ENCODE measurements around the gene EED.

The EED gene

DNA sequence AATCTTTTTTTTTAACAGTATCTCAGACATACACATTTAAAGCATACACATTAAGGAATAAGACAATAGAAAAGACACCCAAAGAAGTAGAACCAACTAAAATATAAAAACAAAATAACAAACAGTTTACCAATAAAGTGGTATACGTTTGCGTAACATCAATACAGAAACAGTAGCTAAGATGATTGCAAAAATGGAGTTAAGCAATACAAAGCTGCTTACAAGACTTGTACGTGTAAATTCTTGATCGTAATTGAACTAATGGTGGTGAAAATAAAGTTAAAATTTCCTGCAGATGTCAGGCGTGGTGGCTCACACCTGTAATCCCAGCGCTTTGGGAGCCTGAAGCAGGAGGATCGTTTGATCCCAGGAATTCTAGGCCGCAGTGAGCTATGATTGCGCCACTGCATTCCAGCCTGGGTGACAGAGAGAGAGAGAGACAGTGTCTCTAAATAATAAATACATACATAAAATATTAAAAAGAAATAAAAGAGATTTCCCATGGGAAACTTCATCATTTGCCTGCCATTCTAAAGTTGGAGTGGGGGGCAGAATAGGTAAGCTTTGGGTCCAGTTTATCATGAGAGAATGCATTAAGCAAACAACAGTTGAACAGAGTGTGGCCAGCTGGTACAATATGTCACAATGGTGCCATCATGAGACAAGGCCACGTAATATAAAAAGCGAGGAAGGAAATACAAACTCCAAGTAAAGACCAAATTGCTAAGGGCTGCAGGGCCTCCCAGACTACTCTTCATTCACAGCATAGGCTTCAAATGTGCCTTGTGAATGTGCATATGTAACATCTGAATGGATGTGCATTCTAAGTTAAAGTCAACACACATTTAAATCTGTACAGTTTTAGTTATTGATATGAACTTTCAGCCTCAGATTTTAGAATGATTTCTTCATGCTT, 38.9 kb upstream of the EED start:
- H3K27ac ChIP-seq: no peak overlapping the region
- H3K36me3 ChIP-seq: no peaks in the 10 kb centered on the region
- H3K27me3 ChIP-seq: no peaks in the 10 kb centered on the region
- no peak overlapping the region for H3K4me3 ChIP-seq
- TF ChIP-seq, protein P1, sequence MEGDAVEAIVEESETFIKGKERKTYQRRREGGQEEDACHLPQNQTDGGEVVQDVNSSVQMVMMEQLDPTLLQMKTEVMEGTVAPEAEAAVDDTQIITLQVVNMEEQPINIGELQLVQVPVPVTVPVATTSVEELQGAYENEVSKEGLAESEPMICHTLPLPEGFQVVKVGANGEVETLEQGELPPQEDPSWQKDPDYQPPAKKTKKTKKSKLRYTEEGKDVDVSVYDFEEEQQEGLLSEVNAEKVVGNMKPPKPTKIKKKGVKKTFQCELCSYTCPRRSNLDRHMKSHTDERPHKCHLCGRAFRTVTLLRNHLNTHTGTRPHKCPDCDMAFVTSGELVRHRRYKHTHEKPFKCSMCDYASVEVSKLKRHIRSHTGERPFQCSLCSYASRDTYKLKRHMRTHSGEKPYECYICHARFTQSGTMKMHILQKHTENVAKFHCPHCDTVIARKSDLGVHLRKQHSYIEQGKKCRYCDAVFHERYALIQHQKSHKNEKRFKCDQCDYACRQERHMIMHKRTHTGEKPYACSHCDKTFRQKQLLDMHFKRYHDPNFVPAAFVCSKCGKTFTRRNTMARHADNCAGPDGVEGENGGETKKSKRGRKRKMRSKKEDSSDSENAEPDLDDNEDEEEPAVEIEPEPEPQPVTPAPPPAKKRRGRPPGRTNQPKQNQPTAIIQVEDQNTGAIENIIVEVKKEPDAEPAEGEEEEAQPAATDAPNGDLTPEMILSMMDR (IDR thresholded peaks at IDR 0.05): no peak
- DNase-seq: no peak
- H3K9me3 ChIP-seq: no peaks in the 10 kb centered on the region
- intact Hi-C loops (cut with DNase I; ENCODE audit: low total_unique reads): no loop called here
- peaks cover 0 to 12% (median 3%) of the 10 kb centered on the region in 4 donors for H3K4me1 ChIP-seq

DNA sequence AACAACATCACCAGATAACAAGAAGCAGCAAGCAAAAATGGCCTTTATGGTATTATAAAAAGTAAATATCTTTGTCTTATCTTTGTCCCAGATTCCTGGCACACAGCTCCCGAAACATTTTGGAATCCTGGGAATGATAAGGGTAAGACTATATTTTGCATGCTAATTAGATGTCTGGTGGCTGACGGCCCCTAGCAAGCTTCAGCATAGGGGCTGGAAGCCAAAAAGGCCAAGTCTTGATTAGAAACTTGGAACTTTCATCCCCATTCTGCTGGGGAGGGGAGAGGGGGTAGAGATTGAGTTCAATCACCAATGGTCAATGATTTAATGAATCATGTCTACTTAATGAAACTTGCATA, 38.2 kb upstream of the EED start:
- no peaks in the 10 kb centered on the region for H3K36me3 ChIP-seq
- H3K4me3 ChIP-seq: no peak overlapping the region
- no peaks in the 10 kb centered on the region for H3K9me3 ChIP-seq
- peaks cover 0 to 12% (median 3%) of the 10 kb centered on the region in 4 donors for H3K4me1 ChIP-seq
- intact Hi-C loops (cut with DNase I; ENCODE audit: low total_unique reads): no loop called here
- H3K27me3 ChIP-seq: no peaks in the 10 kb centered on the region
- TF ChIP-seq, protein P1 (IDR thresholded peaks at IDR 0.05): no peak
- H3K27ac ChIP-seq: no peak overlapping the region
- DNase-seq: no peak

DNA sequence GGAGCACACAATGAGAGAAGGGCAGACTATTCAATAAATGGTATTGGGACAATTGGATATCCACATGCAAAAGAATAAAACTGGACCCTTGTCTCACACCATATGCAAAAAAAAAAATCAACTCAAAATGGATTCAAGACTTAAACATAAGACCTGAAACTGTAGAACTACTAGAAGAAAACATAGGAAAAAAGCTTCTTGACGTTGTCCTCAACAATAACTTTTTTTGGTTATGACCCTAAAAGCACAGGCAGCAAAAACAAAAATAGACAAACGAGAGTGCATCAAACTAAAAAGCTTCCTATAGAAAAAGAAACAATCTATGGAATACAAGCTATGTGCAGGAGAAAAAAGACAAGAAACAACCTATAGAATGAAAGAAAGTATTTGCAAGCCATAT, 37.1 kb upstream of the EED start:
- DNase-seq: no peak
- intact Hi-C loops (cut with DNase I; ENCODE audit: low total_unique reads): no loop called here
- Histone ChIP-seq H3K4me1 (peaks cover 0 to 7% (median under 1%) of the 10 kb centered on the region in 4 donors), H3K4me3 (no peak overlapping the region), H3K36me3 (no peaks in the 10 kb centered on the region), H3K9me3 (no peaks in the 10 kb centered on the region), H3K27me3 (no peaks in the 10 kb centered on the region), H3K27ac (no peak overlapping the region)
- TF ChIP-seq, protein P1 (IDR thresholded peaks at IDR 0.05): no peak

DNA sequence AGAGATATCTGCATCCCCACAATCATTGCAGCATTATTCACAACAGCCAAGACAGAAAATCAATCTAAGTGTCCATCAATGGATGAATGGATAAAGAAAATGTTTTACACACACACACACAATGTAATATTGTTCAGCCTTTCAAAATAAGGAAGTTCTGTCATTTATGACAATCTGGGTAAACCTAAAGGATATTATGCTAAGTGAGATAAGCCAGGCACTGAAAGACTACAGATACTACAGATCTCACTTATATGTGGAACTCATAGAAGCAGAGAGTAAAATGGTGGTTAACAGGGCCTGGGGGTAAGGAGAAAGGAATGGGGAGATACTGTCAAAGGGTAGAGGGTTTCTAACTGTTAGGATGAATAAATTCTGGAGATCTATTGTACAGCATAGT, 36.0 kb upstream of the EED start:
- no peak overlapping the region for H3K4me3 ChIP-seq
- TF ChIP-seq, protein P1 (IDR thresholded peaks at IDR 0.05): no peak
- no peaks in the 10 kb centered on the region for H3K4me1 ChIP-seq
- no peak overlapping the region for H3K27ac ChIP-seq
- H3K36me3 ChIP-seq: no peaks in the 10 kb centered on the region
- no peaks in the 10 kb centered on the region for H3K9me3 ChIP-seq
- no peaks in the 10 kb centered on the region for H3K27me3 ChIP-seq
- no peak for DNase-seq
- intact Hi-C loops (cut with DNase I; ENCODE audit: low total_unique reads): no loop called here

DNA sequence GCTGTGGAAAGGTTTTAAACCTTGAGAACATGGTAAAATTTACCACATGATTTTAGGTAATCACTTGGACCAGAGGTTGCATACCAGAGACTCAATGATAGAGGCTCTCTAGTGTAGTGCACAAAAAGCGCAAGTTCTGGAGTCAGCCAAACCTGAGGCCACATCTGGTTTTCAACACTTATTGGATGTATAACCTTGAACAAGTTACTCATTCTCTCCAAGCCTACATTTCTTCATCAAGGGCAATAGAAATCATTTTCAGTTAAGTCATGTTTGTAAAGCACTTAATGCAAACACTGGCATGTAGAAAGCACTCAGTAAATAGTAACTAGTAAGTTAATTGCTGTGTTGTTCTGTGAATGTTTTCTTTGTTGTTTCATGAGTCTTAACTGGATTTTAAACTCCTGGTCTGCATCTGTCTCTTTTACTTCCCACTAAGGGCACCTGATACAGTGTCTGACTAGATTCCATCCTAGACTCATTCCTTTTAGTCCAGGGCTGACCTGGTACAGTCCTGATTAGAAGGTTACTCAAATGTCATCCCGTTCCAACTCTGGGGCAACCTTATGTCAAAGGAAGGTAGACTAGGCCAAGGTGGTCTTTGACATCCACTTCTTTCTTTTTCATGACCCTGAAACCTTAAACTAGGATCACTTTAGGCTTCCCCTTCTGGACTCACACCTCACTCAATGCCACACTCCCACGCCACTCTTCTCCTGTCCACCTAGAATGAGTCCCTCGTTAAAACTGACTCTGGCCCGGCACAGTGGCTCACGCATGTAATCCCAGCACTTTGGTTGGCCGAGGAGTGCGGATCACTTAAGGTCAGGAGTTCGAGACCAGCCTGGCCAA, 34.5 kb upstream of the EED start:
- no peak overlapping the region for H3K4me3 ChIP-seq
- intact Hi-C loops (cut with DNase I; ENCODE audit: low total_unique reads): loop anchor here (10.0 kb wide), 1 partner anchor 355 kb away; the partner anchor contains the start of gene CCDC83
- H3K36me3 ChIP-seq: no peaks in the 10 kb centered on the region
- no peak overlapping the region for H3K27ac ChIP-seq
- no peak for DNase-seq
- H3K9me3 ChIP-seq: no peaks in the 10 kb centered on the region
- no peaks in the 10 kb centered on the region for H3K27me3 ChIP-seq
- no peaks in the 10 kb centered on the region for H3K4me1 ChIP-seq
- TF ChIP-seq, protein P1 (IDR thresholded peaks at IDR 0.05): no peak

All from tibial artery (tissue), 4 donors.